ENCODE results near the gene PLS1.

PLS1 gene

DNA sequence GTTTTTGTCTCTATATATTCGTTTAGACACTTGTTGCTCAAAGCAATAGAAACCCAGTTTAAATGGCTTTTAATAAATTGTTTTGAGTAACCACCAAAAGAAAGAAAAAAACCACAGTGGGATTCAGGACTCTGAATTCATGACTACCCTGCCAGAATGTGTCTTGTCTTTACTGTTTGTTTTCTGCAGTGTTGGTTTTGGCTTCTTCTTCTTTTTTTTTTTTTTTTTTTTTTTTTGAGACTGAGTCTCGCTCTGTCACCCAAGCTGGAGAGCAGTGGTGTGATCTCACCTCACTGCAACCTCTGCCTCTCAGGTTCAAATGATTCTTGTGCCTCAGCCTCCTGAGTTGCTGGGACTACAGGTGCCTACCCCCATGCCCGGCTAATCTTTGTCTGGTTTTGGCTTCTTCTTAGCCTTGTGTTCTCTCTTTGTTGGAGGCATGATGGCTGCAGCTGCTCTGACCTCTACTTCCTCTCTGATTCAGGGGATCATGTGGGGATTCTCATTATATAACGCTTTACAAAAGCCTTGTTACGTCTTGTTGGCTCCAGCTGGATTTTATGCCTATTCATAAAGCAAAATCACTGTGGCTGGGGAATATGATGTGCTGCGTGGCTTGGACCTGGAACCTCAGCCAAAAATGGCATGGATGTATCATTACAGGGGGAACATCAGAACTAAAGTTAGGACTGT, 54.0 kb downstream of the PLS1 start:
- no peak for DNase-seq (ENCODE audit: low read depth)
- H3K4me3 ChIP-seq (ENCODE audit: low read length): no peak overlapping the region
- TF ChIP-seq, protein P1, sequence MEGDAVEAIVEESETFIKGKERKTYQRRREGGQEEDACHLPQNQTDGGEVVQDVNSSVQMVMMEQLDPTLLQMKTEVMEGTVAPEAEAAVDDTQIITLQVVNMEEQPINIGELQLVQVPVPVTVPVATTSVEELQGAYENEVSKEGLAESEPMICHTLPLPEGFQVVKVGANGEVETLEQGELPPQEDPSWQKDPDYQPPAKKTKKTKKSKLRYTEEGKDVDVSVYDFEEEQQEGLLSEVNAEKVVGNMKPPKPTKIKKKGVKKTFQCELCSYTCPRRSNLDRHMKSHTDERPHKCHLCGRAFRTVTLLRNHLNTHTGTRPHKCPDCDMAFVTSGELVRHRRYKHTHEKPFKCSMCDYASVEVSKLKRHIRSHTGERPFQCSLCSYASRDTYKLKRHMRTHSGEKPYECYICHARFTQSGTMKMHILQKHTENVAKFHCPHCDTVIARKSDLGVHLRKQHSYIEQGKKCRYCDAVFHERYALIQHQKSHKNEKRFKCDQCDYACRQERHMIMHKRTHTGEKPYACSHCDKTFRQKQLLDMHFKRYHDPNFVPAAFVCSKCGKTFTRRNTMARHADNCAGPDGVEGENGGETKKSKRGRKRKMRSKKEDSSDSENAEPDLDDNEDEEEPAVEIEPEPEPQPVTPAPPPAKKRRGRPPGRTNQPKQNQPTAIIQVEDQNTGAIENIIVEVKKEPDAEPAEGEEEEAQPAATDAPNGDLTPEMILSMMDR (conservative IDR thresholded peaks at IDR 0.05; ENCODE audit: low read length): no peak

DNA sequence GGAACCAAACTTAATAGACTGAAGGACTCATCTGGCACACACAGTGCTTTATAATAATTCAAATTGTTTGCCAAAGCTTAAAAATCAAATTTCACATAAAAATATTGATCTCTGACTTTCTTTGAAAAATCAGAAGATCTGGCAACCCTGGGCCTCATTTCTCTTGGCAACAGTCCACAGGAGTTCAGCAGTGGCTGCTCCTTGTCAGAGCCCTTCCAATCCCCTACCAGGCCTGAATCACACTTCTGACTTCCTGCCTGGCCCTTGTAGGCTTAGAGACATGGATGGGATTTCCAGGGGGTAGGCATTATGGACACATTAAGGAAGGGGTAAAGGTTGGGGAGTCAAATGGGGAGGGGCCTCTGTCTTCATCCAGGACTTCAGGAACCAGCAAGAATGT, 55.5 kb downstream of the PLS1 start:
- TF ChIP-seq, protein P1 (conservative IDR thresholded peaks at IDR 0.05; ENCODE audit: low read length): no peak
- DNase-seq (ENCODE audit: low read depth): no peak
- H3K4me3 ChIP-seq (ENCODE audit: low read length): no peak overlapping the region

DNA sequence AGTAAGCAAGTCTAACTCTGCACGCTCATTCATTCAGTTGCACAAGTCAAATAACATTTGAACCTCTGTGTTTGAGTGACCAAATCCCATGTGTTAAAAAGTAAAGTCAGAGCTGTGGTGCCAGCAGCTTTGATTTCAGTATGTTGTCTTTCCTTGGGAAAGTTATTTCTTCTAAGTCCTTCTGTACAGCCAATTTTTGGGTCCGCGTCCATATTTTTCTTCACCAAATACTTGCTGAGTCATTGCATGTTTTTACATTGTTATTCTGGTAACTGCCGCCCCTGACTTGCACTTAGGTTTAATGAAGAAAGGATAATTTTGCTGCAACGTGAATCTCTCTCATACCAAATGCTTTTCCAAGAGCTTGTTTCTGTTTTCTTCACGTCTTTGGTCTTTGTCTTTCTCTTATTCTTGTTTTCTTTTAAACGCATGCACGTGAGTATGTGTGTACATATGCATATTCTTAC, 56.7 kb downstream of the PLS1 start:
- no peak for DNase-seq (ENCODE audit: low read depth)
- TF ChIP-seq, protein P1 (conservative IDR thresholded peaks at IDR 0.05; ENCODE audit: low read length): no peak

DNA sequence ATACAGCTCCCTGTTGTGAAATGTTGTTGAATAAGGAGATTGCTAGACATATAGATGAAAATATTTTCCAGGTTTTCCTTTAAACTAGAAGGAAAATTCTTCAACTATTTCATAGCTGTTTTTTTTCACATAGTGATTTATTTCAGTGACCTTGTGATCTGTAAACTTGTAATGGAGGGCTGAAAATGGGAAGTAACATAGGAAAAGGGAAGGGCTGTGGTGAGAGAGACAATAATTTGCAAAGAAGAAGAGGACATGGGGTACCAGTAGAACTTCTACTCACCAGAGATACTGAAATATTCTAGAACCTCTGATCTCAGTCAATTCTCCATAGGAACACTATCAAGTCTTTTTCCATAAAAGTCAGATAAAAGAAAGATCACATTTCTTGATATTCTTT, 60.4 kb downstream of the PLS1 start:
- TF ChIP-seq, protein P1 (conservative IDR thresholded peaks at IDR 0.05; ENCODE audit: low read length): no peak
- H3K4me3 ChIP-seq (ENCODE audit: low read length): no peak overlapping the region
- DNase-seq (ENCODE audit: low read depth): no peak

More for the DNA sequence above, 56.7 kb downstream of the PLS1 start:
- no peak overlapping the region for H3K4me3 ChIP-seq (ENCODE audit: low read length)

DNA sequence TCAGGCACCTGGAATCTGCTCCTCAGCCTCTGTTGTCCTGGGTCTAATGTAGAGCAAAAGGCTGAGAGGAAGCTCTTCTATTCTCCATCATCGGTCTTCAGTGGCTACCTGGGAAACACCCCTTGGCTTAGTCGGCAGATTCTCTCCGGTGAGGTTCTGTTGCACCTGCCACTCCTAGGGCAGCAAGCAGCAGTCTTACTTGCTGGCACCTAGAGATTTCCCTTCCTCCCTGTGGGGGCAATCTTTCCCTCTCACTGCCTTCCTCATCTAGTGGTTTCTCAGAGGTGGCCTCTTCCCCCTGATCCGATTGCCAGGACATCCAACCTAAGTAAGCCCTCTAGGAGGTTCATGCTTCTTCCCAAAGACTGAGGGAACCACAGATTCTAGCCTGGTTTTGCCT, 60.8 kb downstream of the PLS1 start:
- TF ChIP-seq, protein P1 (conservative IDR thresholded peaks at IDR 0.05; ENCODE audit: low read length): no peak
- no peak for DNase-seq (ENCODE audit: low read depth)
- no peak overlapping the region for H3K4me3 ChIP-seq (ENCODE audit: low read length)

DNA sequence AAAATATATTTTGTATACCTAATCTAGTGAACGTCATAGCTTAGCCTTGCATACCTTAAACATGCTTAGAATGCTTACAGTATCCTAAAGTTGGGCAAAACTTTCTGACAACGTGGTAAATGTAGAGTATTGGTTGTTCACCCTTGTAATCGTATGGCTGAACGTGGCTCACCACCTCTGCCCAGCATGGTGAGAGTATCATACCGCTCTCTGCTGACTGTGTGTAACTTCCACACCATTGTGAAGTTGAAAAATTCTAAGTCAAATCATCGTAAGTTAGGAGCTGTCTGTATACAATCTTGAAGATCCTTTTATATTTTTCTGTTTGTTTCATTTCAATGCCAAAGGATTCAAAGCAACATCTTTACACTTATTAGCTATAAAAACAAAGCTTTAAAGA, 64.2 kb downstream of the PLS1 start:
- H3K4me3 ChIP-seq (ENCODE audit: low read length): no peak overlapping the region
- TF ChIP-seq, protein P1 (conservative IDR thresholded peaks at IDR 0.05; ENCODE audit: low read length): no peak
- DNase-seq (ENCODE audit: low read depth): no peak

DNA sequence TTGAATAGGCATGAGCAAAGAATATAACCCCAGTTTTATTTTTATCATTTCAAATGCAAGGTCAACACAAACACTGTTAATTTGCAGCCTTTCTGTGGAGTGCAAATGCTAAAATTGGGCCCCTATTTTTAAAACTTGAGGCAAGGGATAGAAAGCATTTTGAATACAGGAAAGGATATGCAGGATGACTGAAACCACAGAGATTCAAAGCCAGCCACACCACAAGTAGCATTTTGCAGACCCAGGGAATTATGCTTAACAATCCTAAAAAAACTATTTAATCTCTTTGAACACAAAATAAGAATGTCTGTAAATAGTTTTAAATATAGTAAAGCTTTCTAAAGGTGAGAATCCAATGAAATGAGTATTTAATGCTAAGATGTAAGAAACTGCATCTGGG, 64.7 kb downstream of the PLS1 start:
- TF ChIP-seq, protein P1 (conservative IDR thresholded peaks at IDR 0.05; ENCODE audit: low read length): no peak
- DNase-seq (ENCODE audit: low read depth): no peak
- H3K4me3 ChIP-seq (ENCODE audit: low read length): no peak overlapping the region
